Mammary epithelial cell (primary cell): ENCODE data around the gene CTSD.

Experiments used
- CTCF ChIP-seq, 2 donors: IDR thresholded peaks in 1 of 2; conservative IDR thresholded peaks in 1 of 2; 2 replicates each; pipeline ENCODE4 v1.5.1; 2011 to 2012; ENCODE audit warnings: inconsistent platforms in 2 of 2, low read length in 2 of 2, mild to moderate bottlenecking in 2 of 2, control low read depth in 1 of 2, low read depth in 1 of 2; ENCODE audit not compliant: insufficient read depth in 1 of 2; ENCODE audit errors: extremely low read depth in 1 of 2
- EZH2 ChIP-seq: IDR thresholded peaks from 2 replicates; pipeline ENCODE4 v1.6.1; 2012; ENCODE audit warnings: low read length, inconsistent platforms, borderline replicate concordance

GRCh38 chr11:1742869-1743584 is 20.7 kb downstream of the CTSD start:
- TF ChIP-seq CTCF (conservative IDR thresholded peaks at IDR 0.05 in 1 of 2, IDR thresholded peaks at IDR 0.05 in 1 of 2; ENCODE audit: extremely low read depth in 1 of 2, insufficient read depth in 1 of 2, low read depth in 1 of 2, low read length in 2 of 2) (no peak), EZH2 (no peak)
